GM12892 (cell line): Measurements from ENCODE around the gene PAAF1.
"Not testable (repeated sequence)": the region's sequence is repeated elsewhere in the genome, so short reads cannot be mapped to it uniquely, and the experiment has no call there.

Experiments
- DNase-seq: peaks from one replicate; pipeline ENCODE4 v3.0.0; 2011; ENCODE audit not compliant: insufficient read length
- FAIRE-seq: peaks from 2 replicates; lab custom pipeline; 2011; peaks lifted over from hg19 to GRCh38; lab: Jason Lieb, UNC
- POLR2A ChIP-seq: IDR thresholded peaks from 2 replicates; pipeline ENCODE4 v1.6.1; 2011; ENCODE audit warnings: low read depth, low read length, control low read depth
- POLR2AphosphoS5 ChIP-seq: IDR thresholded peaks from 2 replicates; pipeline ENCODE4 v1.6.1; 2011; ENCODE audit warnings: low read depth, low read length, control low read depth
- TAF1 ChIP-seq: IDR thresholded peaks from 2 replicates; pipeline ENCODE4 v1.6.1; 2011; ENCODE audit warnings: low read depth, mild to moderate bottlenecking, control low read depth, low read length, borderline replicate concordance

Gene PAAF1

GRCh38 chr11:73866095-73866579 lies 10.7 kb upstream of the PAAF1 start:
- DNase-seq: no peak
- FAIRE-seq: no peak
- TF ChIP-seq TAF1 (no peak), POLR2A (no peak), POLR2AphosphoS5 (no peak; the same call in 1 of the 2 replicates)

GRCh38 chr11:73866586-73866996 lies 10.2 kb upstream of the PAAF1 start:
- FAIRE-seq (no peak), DNase-seq (no peak)
- TF ChIP-seq TAF1 (no peak), POLR2AphosphoS5 (no peak), POLR2A (no peak)

DNA sequence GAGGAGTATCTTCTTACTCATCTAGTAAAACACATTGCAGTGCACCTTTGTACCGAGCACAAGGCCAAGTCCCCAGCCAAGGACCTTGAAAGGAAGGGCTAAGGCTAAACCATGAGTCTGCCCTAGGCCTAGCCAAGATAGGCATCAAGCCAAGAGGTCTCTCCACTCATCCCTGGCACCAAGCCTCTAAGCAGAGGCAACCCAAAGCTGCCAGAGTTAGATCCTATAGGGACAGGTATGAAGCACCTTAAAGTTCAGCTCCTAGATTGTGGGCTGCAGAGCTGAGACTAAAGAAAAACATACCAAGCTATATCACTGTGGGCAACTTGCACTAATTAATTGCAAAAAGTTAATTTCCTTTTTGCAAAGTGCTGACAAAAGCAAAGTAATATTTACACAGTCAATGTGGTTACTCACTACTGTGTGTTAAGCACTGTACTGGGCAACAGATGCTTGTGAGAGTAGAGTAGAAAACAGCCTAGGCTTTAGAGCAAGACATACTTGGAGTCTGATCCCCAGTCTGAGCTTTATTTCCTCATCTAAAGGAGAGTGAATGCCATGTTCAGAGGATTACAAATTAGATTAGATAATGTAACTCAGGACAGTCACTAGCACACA lies 7.4 kb upstream of the PAAF1 start:
- TF ChIP-seq TAF1 (no peak), POLR2A (no peak), POLR2AphosphoS5 (no peak)
- DNase-seq: no peak
- FAIRE-seq: no peak

DNA sequence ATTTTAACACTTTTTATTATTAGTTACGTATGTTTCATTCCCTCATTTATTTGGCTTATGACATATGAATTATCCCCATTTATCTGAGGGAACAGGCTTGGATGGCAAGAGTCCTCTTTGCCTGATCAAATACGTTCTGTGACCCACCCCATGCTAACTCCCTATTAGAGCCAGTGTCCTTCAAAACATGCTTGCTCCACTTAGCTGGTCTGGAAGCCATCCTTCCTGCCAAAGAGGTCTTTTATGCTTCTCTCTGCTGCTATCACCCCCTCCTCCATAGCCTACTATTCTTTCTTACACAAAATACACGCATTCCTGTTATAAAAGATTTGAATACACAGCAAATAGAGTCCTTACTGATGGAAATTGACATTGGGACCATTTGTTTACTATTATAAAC lies 6.5 kb upstream of the PAAF1 start:
- no peak for DNase-seq
- no peak for FAIRE-seq
- TF ChIP-seq POLR2A: no peak
- TF ChIP-seq TAF1: no peak
- TF ChIP-seq POLR2AphosphoS5: no peak

DNA sequence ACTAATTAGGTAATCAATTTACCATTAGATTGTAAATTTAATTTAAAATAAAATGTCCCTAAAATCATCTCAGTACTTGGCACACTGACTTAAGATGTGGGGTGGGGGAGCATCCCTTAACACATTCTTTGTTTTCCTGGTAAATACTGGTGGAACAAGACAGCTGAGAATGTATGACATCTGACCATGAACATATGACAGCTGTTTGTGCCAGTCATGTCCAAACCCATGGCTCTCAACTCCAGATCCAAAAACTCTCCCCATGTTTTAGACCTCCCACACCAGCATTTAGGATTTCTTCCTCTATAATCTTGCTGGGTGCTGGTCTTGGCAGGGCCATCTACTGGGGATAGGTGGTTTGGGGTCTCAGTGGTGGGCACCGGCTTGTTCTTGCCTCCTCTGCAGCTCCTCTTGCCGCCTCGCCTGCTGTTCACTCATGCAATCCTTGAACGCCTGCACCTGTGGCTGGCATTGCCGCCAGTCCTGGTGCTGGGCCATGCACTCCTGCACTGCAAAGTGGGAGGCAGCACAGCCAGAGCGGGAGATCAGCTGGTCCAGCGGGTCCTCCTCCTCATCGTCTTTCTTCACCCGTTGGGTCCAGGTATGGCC lies 3.9 kb upstream of the PAAF1 start:
- no peak for TF ChIP-seq TAF1
- TF ChIP-seq POLR2AphosphoS5: no peak
- TF ChIP-seq POLR2A: no peak
- DNase-seq (no peak), FAIRE-seq (no peak)

DNA sequence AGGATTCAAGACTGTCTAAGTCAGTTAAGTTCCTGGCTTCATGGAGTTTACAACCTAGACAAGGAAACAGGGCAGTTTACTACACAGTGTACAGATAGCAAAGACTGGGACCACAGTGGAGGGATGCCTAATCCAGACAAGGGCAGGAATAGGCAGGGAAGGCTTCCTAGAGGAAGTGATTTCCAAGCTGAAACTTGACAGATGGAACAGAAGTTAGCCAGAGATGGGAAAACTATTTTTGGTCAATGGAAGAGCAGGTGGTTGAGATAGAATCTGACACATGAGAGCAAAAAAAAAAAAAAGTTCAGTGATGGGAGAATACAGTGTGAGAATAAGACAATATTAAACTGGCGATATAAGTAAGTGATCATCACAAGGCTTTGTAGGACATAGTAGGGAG lies 1.4 kb upstream of the PAAF1 start:
- TF ChIP-seq POLR2A (no peak), TAF1 (no peak), POLR2AphosphoS5 (no peak)
- FAIRE-seq: no peak
- DNase-seq: no peak

GRCh38 chr11:73875840-73876239 lies 959 bp upstream of the PAAF1 start:
- DNase-seq: no peak
- TF ChIP-seq TAF1 (no peak), POLR2AphosphoS5 (no peak), POLR2A (no peak)
- no peak for FAIRE-seq

- DNase-seq: no peak
- no peak for FAIRE-seq
- TF ChIP-seq TAF1: no peak
- no peak for TF ChIP-seq POLR2A
- TF ChIP-seq POLR2AphosphoS5: no peak
Measured at GRCh38 chr11:73878771-73879170, 2.0 kb downstream of the PAAF1 start.

DNA sequence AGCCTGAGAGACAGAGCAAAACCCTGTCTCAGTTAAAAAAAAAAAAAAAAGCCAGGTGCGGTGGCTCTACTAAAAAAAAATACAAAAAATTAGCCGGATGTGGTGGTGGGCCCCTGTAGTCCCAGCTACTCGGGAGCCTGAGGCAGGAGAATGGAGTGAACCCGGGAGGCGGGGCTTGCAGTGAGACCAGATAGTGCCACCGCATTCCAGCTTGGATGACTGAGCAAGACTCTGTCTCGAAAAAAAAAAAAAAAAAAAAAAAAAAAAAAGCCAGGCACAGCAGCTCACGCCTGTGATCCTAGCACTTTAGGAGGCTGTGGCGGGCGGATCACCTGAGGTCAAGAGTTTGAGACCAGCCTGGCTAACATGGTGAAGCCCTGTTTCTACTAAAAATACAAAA lies 3.6 kb downstream of the PAAF1 start:
- not testable (repeated sequence) for DNase-seq, FAIRE-seq

- no peak for DNase-seq
- no peak for FAIRE-seq
- no peak for TF ChIP-seq TAF1
- no peak for TF ChIP-seq POLR2AphosphoS5
- TF ChIP-seq POLR2A: no peak
Measured at GRCh38 chr11:73883856-73884255, 7.1 kb downstream of the PAAF1 start.

GRCh38 chr11:73888244-73888643 lies 11.4 kb downstream of the PAAF1 start:
- DNase-seq: no peak
- no peak for FAIRE-seq
- no peak for TF ChIP-seq POLR2AphosphoS5
- TF ChIP-seq POLR2A: no peak
- no peak for TF ChIP-seq TAF1

DNA sequence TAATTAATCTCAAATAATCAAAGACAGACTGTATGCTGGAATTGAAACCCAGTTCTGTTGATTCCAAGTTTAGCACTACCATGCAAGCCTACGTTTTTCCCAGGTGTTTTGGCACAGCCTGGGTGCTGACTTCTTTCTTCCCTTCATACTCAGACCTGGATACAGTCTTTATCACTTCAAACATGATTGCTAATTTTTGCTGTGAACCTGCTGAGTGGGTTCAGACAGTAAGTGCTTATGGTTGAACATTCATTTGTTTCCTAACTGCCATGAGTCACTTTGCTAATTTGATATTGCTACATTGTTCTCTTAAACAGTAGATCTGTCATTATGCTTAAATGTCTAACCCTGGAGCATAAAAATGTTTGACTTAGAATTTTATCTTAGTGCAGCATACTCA lies 12.2 kb downstream of the PAAF1 start:
- no peak for FAIRE-seq
- no peak for DNase-seq
- TF ChIP-seq POLR2AphosphoS5 (no peak), POLR2A (no peak), TAF1 (no peak)

- TF ChIP-seq POLR2AphosphoS5 (no peak), TAF1 (no peak), POLR2A (no peak)
- FAIRE-seq (no peak), DNase-seq (no peak)
Measured at GRCh38 chr11:73889536-73889935, 12.7 kb downstream of the PAAF1 start.
